ENCODE measurements around the gene GPS1. TPM values are rescaled to one million over a fixed set of nuclear protein-coding genes. Genes with fewer than 3 reads are reported as not detected.
A peak's percentile ranks its signal among the peaks of the same experiment; 100 is the strongest.

GPS1 gene
- total and polyA plus RNA-seq, 2 experiments from 2014 or later: 136 to 242 TPM

GRCh38 chr17:82029990-82030469, 21.7 kb upstream of the GPS1 start (continued):
- TF ChIP-seq ZNF462 (CRISPR knock-in tag; IDR thresholded peaks at IDR 0.05): no peak
- no peak for TF ChIP-seq ZNF114 (CRISPR knock-in tag; IDR thresholded peaks at IDR 0.05)
- TF ChIP-seq NANOG (IDR thresholded peaks at IDR 0.05; ENCODE audit: borderline replicate concordance): no peak

GRCh38 chr17:82030470-82031302, 21.0 kb upstream of the GPS1 start:
- no peaks in the 10 kb centered on the region for H3K9me2 ChIP-seq (ENCODE audit: insufficient read depth)
- H3F3A ChIP-seq (replicated peaks; ENCODE audit: low read depth): peaks cover 16% of the 10 kb centered on the region
- H3K79me2 ChIP-seq (replicated peaks; ENCODE audit: insufficient read depth): peaks cover 8% of the 10 kb centered on the region; the same call in 1 of the 2 replicates
- H3K27me3 ChIP-seq (ENCODE audit: insufficient read depth): no peaks in the 10 kb centered on the region
- H2AFZ ChIP-seq: 0 out of 2 replicates have a peak overlapping the region, but pooled peaks have one; percentile 32
- H3K27ac Mint-ChIP-seq: no peak overlapping the region
- H3K36me3 Mint-ChIP-seq (ENCODE audit: low read depth): peaks cover 3% of the 10 kb centered on the region; the same call in 2 of the 3 replicates
- no peaks in the 10 kb centered on the region; the same call in 2 of the 3 replicates for H3K9me3 Mint-ChIP-seq
- no peak overlapping the region for H3K27ac ChIP-seq (ENCODE audit: low read depth)
- peak overlapping the region; percentile 77 for H3K4me3 ChIP-seq
- H3K4me2 ChIP-seq: peak overlapping the region; percentile 87
- peaks cover 9% of the 10 kb centered on the region; the same call in 1 of the 2 replicates for H3K4me1 ChIP-seq (ENCODE audit: insufficient read depth)
- H3K27me3 Mint-ChIP-seq (ENCODE audit: insufficient read depth, low read depth, poor library complexity): peaks cover 17% of the 10 kb centered on the region
- H3K36me3 ChIP-seq (ENCODE audit: insufficient read depth): no peaks in the 10 kb centered on the region
- DNase-seq (ENCODE audit: low spot score) (peak; percentile 92), ATAC-seq (peak; percentile 54)
- H3K4me1 Mint-ChIP-seq: peaks cover 19% of the 10 kb centered on the region
- H3K4me3 Mint-ChIP-seq: peak overlapping the region; percentile 73
- H4K20me1 ChIP-seq (replicated peaks; ENCODE audit: insufficient read depth): no peaks in the 10 kb centered on the region; the same call in 1 of the 2 replicates
- no peak for TF ChIP-seq JUNB (IDR thresholded peaks at IDR 0.05; ENCODE audit: unreplicated experiment)
- no peak for TF ChIP-seq ZNF462 (CRISPR knock-in tag; IDR thresholded peaks at IDR 0.05)
- TF ChIP-seq ETS1 (IDR thresholded peaks at IDR 0.05): no peak
- TF ChIP-seq CREB1 (CRISPR knock-in tag; IDR thresholded peaks at IDR 0.05; ENCODE audit: low read depth): 0 out of 2 replicates have a peak, but pooled peaks have one; percentile 39
